ENCODE results near the gene UGT8.
"Not testable (repeated sequence)": the region's sequence is repeated elsewhere in the genome, so short reads cannot be mapped to it uniquely, and the experiment has no call there.

The UGT8 gene, protein sequence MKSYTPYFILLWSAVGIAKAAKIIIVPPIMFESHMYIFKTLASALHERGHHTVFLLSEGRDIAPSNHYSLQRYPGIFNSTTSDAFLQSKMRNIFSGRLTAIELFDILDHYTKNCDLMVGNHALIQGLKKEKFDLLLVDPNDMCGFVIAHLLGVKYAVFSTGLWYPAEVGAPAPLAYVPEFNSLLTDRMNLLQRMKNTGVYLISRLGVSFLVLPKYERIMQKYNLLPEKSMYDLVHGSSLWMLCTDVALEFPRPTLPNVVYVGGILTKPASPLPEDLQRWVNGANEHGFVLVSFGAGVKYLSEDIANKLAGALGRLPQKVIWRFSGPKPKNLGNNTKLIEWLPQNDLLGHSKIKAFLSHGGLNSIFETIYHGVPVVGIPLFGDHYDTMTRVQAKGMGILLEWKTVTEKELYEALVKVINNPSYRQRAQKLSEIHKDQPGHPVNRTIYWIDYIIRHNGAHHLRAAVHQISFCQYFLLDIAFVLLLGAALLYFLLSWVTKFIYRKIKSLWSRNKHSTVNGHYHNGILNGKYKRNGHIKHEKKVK

DNA sequence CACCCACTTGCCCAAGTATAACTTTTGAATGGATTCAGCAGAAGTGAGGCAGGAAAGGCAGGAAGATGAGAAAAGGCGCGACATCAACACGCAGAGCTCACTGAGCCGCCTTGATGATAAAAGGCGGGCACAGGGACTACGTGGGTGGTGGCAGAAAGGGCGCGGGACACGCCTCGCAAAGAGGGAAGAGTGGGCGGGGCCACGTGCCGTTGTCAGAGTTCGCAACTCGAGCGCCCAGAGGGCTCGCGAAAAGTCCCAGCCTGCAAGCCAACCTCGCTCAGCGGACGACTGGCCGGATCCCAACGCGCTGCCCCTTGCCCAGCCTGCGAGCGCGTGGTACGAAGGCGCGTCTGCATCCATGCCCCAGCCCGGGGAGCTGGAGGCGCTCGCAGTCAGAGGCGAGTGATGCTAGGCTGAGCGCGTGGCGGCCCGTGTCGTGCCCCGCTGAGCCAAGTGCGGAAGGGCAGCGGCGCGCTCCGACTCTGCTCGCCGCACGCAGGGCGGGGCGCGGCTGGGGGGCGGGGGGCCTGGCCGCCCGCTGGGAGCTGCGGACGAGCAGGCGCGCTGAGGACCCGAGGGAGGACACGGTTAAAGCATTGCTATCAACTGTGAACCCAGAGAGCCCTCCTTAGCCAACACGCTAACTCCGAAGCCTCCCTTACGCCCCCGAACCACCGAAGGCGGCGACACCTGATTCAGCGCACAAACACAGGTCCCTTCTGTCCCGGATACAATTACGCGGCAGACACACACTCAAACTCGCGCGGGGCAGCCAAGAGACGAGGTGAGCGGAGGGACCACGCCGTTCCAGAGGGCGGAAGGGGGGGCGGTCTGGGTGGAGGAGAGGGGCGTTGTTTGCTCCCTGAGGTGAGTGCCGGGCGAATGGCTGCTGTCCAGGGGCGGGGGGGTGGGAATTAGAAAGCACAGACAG is at the start of gene UGT8:
Gene UGT8 (plus strand): TSS at position 617 of the 931 bp plus-strand sequence. CDS start 24,074 bp downstream, outside the sequence.
- DNase-seq (ENCODE audit: low spot score), result peak; percentile 76

DNA sequence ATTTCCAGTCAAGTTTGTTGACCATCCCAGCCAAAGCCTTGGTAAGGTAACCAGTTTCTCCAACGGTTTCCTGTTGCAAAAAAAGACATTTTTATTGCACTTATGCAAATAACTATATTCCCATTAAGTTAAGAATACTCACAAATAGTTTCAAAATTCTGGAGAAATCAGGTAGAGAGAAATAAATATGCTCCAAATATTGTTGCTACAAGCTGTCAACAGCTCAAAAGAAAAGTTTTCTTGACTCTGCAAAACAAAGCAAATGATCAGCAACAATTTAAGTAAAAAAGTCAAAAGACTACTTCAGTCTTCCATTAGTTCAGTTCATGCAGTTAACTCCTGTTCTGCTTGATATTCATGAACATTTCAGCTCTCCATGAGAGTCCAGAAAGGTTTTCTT is 49.0 kb upstream of the UGT8 start:
- DNase-seq (ENCODE audit: low spot score), result no peak

DNA sequence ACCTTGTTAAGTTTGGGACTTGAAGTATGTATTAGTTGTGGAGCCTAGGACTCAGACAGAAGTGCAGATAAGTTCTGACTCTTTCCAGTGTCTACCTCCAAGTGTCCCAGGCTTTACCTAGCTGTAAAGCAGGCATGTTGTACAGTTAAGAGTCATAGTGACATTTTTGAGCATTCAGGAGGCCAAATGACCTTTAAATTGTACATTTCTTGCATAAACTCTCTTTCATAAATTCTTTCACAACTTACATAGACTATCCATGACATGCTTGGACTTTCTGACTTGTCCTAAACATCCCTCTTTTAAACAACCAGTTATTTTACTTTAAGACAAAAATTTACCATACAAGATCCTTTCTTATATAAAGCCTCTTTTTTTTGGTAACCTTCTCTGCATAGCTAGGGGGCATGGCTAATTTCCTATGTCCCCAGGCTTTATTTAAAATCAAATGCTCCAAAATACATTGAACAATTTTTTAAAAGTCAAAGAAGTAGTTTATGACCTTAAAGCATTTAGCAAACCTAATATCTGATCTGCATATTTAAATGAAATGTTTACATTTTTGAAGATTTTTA is 40.1 kb upstream of the UGT8 start:
- no peak for DNase-seq (ENCODE audit: low spot score)

DNA sequence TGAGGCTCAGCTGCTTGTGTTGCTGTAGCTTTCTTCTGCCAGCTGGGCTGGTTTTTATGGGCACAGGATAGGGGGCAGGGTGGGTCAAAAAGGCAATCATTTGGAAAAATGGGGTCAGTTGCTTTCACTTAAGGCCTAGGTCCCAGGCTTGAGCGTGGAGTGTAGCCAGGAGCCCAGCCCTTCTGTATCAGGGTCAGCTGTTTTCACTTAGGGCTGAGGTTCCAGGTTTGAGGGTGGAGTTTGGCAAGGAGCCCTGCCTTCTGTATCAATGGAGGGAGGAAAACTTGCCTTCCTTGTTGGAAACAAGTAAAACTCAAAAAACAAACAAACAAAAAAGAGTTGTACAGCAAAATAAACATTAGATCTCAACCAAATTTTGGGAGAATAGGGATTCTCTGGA is 37.0 kb upstream of the UGT8 start:
- no peak for DNase-seq (ENCODE audit: low spot score)

DNA sequence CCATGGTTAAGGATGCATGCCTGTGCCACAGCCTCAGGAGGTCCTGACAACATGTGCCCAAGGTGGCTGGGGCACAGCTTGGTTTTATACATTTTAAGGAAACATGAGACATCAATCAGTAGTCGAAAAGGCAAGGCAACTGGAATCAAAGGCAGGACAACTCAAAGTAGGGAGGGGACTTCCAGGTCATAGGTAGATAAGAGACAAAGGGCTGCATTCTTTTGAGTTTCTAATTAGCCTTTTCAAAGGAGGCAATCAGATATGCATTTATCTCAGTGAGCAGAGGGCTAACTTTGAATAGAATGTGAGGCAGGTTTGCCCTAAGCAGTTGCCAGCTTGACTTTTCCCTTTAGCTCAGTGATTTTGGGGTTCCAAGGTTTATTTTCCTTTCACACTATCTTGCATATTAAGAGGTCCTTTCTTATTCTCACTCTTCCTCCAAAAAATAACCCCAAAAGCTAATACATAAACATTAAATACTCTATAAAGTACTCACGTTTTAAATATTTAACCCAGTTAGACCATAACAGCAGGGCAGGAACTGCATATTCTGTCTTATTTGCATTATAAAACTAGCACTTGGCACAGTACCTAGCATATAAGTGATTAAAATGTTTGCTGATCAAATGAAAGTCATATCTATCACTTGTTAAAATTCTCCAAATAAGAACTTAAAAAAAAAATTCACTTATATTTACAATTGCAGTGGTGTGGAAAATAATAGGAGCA is 36.3 kb upstream of the UGT8 start:
- DNase-seq (ENCODE audit: low spot score), result no peak

DNA sequence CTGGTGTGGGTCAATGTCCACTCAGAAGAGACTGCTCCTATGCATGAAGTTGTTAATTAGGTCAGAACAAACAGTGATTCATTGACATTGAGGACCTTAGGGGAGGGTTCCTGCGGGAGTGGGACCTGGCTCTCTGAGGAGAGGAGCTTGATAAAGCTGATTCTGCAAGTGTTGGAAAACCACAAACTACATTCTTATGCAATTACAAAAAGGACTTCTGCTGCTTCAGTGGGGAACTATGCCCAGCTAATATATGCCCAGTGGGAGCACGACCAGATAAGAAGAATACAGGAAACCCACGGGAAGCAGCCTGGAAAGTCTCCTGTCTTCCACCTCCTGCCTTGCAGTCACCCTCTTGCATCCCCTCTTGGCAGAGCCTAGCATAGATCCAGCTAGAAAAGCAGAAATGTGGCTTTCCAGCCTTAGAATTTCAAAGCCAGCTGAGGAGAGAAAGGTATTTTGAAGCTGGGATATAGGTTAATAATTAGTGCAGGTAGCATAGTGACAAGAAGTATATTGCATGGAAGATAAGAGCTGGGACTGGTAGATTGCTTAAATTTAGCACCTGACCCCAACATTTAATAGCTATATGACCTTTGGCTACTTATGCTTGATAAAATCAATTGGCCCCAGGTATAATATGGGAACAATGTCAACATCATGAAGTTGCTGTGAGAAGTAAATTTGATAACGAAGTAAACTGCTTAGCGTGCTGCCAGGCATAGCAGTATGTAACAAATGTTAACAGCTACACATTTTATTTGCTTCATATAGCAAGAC is 34.9 kb upstream of the UGT8 start:
- DNase-seq (ENCODE audit: low spot score), result peak; percentile 97

DNA sequence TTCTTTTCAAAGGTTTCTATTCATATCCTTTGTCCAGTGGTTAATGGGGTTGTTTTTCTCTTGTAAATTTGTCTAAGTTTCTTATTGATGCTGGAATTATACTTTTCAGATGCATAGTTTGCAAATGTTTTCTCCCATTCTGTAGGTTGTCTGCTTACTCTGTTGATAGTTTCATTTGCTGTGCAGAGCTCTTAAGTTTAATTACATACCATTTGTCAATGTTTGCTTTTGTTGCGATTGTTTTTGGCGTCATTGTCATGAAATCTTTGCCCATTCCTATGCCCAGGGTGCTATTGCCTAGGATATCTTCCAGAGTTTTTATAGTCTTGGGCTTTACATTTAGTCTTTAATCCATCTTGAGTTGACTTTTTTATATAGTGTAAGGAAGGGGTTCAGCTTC is 21.2 kb upstream of the UGT8 start:
- DNase-seq (ENCODE audit: low spot score), result no peak

DNA sequence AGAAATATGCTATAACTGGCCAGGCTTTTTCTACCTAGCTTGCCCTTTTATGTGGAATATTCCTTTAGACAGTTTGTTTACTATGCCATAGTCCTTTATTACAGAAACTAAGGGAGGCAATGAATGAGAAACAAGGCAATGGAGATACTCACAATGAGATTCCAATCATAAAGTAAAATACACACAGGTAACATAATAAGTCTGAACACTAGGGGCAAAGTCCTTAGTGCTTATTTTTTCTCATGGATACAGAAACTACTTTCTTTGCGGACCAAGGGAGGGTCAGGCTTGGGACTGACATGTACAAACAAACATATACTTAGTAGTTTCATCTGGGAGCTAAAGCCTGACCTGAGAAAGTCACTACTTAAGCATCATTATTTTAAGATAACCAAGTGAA is 16.0 kb upstream of the UGT8 start:
- DNase-seq (ENCODE audit: low spot score), result no peak

DNA sequence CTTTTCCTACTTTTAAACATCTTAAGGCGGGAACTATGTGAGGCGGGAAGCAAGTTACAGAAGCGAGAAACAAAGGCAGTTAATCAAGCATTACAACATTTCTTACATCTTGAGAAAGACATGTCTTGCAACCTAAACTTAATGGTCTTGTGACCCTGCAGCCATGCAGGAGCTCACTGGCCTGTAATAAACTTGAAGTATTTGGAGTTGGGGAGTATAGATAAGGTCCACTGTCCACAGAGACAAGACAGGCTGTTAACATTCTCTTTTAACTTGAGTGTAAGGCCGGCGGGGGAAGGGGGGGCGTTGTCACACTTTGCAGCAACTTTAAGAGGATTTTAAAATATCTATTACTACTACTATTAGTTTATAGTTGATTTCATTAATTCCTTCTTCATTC is 10.3 kb upstream of the UGT8 start:
- DNase-seq (ENCODE audit: low spot score), result no peak

DNA sequence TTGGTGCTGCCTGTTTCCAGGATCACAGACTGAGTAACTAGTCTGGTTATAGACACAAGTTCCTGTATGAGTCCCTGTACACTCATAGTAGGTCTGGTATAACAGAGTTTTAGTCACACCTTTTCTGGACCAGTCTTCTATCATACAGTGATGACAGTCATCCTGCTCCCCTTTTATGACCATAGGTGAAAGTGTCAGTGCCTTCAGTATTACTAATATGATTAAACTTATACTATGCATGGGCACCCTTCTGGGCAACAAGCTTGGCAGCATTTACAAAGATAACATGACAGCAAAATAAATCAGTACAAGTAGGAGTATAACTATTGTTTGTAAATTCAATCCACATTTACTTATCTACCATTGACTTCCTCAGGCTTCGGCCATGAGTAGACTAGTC is 8.2 kb upstream of the UGT8 start:
- not testable (repeated sequence) for DNase-seq (ENCODE audit: low spot score)

DNA sequence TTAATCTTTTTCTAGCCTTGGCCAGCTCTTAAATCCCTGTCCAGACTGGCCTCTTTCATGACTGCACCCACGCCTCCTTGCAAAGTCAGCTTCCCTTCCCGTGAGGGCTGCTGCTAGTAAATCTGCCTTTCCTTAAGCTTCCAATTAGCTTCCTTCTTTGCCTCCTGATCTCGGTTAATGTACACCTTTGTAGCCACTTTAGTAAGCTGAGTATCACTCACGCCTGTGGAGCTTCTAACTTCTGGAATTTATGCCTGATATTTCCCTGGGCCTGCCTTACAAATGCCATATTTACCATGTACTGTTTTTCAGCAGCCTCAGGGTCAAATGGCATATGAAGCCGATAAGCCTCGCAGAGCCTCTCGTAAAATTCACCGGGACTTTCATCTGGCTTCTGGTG is 5.1 kb upstream of the UGT8 start:
- DNase-seq (ENCODE audit: low spot score), result no peak

DNA sequence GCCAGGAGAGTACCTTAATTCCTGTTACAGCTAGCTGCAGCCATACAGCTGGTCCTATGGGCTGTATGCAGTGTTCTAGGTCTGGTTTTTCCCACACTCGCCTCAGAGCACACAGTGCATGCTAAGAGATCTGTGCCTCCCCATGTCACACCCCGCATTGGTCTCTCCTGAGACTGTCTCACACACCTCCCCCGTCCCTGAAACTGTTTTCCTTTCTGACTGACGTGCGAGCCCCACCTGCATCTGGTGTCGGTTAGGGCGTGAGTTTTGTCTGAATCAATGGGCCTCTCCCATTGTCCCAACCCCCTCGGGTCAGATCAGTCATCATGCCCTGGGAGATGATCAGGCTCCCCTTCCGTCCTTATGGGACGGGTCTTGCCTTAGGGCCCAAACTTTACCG is 3.4 kb upstream of the UGT8 start:
- DNase-seq (ENCODE audit: low spot score), result no peak

DNA sequence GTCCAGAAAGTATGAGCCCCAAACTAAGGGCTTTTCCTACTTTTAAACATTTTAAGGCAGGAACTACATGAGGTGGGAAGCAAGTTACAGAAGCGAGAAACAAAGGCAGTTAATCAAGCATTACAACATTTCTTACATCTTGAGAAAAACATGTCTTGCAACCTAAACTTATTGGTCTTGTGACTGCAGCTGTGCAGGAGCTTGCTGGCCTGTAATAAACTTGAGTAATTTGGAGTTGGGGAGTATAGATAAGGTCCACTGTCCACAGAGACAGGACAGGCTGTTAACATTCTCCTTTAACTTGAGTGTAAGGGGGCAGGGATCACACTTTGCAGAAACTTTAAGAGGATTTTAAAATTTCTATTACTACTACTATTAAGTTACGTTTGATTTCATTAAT is 2.7 kb upstream of the UGT8 start:
- DNase-seq (ENCODE audit: low spot score), result no peak

DNA sequence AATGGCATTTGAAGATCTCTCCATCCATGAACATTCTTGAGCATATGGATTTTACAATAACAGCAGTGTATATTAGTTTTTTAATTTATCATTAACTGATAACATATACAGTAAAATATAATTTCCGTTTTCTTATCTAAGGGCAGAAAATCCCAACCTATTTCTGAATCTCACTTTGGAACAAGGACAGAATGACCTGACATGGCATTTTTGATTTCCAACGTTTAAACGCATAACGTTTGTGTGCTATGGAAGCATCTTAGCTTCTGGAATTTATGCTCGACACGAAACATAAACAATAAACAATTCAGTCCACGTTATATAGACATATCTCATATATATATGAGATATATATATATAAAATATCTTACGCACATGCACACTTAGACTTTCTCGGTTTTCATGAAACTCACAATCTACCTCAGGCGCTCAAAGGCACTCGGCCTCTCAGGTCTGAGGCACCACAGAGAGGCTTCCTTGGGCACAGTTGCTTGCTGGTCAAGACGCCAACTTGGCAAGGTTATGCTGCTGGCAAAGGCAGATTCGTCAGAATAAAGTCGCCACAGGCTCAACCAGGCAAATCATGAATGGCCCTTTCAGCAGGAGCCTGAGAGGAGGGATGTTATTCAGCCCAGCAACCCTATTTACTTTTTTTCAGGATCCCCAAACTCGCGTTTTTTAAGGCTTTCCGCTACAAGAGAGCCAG is 1.0 kb upstream of the UGT8 start:
- DNase-seq (ENCODE audit: low spot score), result peak; percentile 28

DNA sequence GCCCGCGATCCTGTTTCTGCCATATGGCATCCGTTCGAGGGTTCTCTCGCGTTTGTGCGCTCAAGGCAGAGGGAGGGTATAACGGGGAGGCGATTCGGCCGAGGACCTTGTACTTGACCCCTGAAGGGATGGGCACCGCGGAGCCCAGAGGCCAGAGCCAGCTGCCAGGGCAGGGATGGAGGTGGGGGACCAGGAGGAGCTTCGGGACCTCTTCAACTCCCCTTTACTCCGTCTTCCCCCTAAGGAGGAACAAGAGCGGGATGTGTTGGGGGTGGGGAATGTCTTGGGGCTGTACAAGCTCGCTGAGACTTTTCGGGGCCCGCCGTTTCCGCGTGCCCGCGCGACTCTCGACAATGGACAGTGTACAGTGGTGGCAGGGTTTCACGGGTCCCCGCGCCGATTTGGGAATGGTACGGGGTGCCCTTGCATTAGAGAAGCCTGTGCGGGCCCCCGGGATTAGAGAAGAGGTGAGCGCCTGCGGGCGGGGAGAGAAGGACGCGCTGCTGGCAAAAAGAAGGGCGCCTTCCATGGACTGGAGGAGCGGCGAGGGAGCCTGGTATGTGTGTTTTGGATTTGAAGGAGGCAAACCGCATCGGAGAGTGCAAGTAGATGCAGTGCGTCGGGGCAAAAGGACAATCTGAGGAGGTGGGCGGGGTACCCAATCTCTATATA is 760 bp downstream of the UGT8 start:
- DNase-seq (ENCODE audit: low spot score), result peak; percentile 50

DNA sequence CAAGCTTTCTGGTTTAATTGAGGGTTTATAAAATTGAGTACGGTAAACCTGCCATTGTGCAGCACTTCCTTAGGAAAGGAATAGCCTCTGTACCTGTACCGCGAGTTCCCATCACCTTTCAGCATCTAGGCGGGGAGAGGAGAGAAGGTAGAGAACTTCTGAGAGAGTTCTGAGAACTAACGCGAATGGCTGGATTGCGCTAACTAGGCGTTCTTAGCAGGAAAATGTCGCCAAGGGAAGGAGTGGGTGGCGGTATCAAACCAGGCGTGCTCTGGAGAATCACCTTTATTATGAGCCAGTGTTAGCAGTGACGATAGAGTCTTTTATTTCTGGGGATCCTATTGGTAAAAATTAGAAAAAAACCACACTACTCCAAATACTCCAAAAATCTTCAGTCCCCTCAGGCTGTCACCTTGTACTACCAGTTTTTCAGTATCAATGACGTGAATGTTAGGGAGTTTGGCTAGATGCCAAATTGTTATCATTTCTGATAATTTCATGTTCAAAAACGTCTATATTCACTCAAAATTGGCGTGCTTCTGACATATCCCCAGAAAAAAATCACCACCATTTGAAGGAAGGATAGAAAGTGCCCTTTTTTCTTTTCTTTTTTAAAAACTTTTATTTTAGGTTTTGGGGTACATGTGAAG is 1.4 kb downstream of the UGT8 start:
- peak; percentile 36 for DNase-seq (ENCODE audit: low spot score)

DNA sequence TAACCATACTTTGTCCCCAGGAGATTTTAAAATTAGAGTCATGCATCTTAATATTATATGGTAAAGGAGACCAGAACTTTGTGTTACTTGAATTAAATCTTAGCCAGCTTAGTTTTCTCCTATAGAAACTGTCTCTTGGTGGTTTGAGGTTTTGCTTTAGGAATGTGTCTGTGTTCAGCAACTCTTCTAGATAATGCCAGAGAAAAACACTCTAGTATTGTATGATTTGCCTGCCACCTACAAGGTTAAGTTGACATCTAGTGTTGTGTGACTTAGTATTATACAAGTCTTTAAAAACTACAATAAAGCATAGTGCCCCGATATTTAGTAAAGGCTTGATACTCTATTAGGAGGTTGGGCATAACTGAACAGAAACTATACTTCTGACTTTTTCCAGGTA is 2.1 kb downstream of the UGT8 start:
- DNase-seq (ENCODE audit: low spot score), result no peak

DNA sequence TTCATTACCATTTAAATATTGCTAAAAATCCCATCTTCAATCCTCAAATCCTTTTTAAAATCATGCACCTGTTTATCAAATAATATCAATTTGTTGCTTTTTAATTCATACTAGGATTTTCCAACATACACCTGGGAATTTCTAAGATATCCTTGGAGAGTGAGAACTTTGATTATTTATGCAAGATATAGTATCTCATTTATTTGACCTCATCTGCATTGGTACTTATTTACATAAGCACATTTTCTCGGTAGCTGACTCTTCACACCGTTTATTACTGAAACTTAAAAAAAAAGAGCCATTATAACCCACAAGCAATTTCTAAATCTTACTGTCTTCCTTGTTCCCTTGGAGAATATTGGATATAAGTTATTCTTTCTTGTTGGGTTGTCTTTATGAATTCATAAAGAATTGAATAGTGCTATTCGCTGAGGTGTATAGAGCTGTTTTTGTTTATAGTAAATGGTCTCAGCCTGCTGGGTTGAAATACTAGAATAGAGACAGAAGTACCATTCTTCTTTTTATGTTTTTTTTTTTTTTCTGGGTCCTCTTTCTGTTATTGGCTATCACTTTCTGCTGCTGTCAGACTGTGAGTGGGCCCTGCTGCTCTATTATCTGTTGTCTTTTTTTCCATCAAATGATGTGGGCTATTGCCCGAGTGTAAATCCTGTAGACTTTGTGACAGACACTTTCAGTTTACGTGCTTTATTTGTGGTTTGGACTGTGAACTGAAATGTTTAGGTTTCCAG is 2.9 kb downstream of the UGT8 start:
- DNase-seq (ENCODE audit: low spot score), result no peak

DNA sequence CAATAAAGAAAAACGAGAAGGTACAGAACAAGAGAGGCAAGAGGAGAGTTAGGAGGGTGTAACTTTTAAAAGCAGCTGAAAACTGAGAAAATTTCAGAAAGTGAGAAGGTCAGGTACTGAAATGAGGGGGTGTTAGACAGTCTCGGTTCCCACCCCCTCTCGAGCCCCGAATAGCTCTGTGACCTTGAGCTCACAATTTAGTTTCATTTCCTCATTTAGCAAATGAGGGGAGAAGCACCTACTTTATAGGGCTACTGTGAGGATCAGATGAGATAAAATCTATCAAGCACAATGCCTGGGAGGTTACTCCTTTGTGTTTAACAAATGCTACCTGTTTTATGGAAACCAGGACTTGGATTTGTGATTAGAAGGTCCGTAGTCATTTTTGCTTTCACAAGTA is 4.9 kb downstream of the UGT8 start:
- DNase-seq (ENCODE audit: low spot score), result no peak
